H9 (cell line): ENCODE measurements around the gene TNIK. TPM values are rescaled to one million over a fixed set of nuclear protein-coding genes. Genes with fewer than 3 reads are reported as not detected.

Source experiments
- DNase-seq: peaks from one replicate; pipeline ENCODE4 v3.0.0-alpha.2; 2017
- H2AFZ ChIP-seq: one replicate; pipeline ENCODE4 v1.6.1; 2013; ENCODE audit warnings: mild to moderate bottlenecking, low read length, control low read depth, moderate library complexity
- H2AK5ac ChIP-seq: 2 replicates; pipeline ENCODE4 v1.6.1; 2013; ENCODE audit warnings: low read length, control low read depth, mixed read lengths; ENCODE audit not compliant: insufficient read length
- H2BK120ac ChIP-seq: one replicate; pipeline ENCODE4 v1.6.1; 2013; ENCODE audit warnings: low read depth, mild to moderate bottlenecking, low read length, control low read depth, inconsistent platforms; ENCODE audit not compliant: poor library complexity, severe bottlenecking
- H2BK12ac ChIP-seq: 2 replicates; pipeline ENCODE4 v1.6.1; 2013; ENCODE audit warnings: low read length, control low read depth, mixed read lengths, low read depth; ENCODE audit not compliant: insufficient read length
- H2BK15ac ChIP-seq: 2 replicates; pipeline ENCODE4 v1.6.1; 2013; ENCODE audit warnings: low read depth, low read length, control low read depth
- H2BK20ac ChIP-seq: one replicate; pipeline ENCODE4 v1.6.1; 2013; ENCODE audit warnings: low read depth, mild to moderate bottlenecking, low read length, control low read depth, inconsistent platforms; ENCODE audit not compliant: poor library complexity, severe bottlenecking
- H2BK5ac ChIP-seq: 2 replicates; pipeline ENCODE4 v1.6.1; 2013; ENCODE audit warnings: low read length, control low read depth, mixed read lengths; ENCODE audit not compliant: insufficient read length
- H3K14ac ChIP-seq: 2 replicates; pipeline ENCODE4 v1.6.1; 2013; ENCODE audit warnings: low read length, control low read depth; ENCODE audit not compliant: insufficient read depth
- H3K18ac ChIP-seq: 2 replicates; pipeline ENCODE4 v1.6.1; 2013; ENCODE audit warnings: low read depth, mild to moderate bottlenecking, mixed read lengths, low read length, control low read depth; ENCODE audit not compliant: insufficient read length
- H3K23ac ChIP-seq: 2 replicates; pipeline ENCODE4 v1.6.1; 2013; ENCODE audit warnings: low read length, control low read depth, mixed read lengths, low read depth; ENCODE audit not compliant: insufficient read length
- H3K23me2 ChIP-seq: 2 replicates; pipeline ENCODE4 v1.6.1; 2013; ENCODE audit warnings: low read depth, mild to moderate bottlenecking, mixed read lengths, low read length, control low read depth; ENCODE audit not compliant: insufficient read length, poor library complexity, severe bottlenecking
- H3K27ac ChIP-seq: 2 replicates; pipeline ENCODE4 v1.5.1; 2013; ENCODE audit warnings: low read length, control low read depth, mixed read lengths, low read depth; ENCODE audit not compliant: insufficient read length
- H3K27me3 ChIP-seq: 2 replicates; pipeline ENCODE4 v1.6.1; 2013; ENCODE audit warnings: low read length, control low read depth, inconsistent platforms; ENCODE audit not compliant: insufficient read depth
- H3K4ac ChIP-seq: 2 replicates; pipeline ENCODE4 v1.6.1; 2013; ENCODE audit warnings: low read depth, mild to moderate bottlenecking, control low read depth, inconsistent platforms, low read length, moderate library complexity
- H3K4me1 ChIP-seq: 2 replicates; pipeline ENCODE4 v1.6.1; 2013; ENCODE audit warnings: low read length, control low read depth, inconsistent platforms; ENCODE audit not compliant: insufficient read depth
- H3K4me2 ChIP-seq: 2 replicates; pipeline ENCODE4 v1.6.1; 2013; ENCODE audit warnings: low read length, control low read depth, mixed read lengths; ENCODE audit not compliant: insufficient read length, insufficient read depth
- H3K56ac ChIP-seq: 2 replicates; pipeline ENCODE4 v1.6.1; 2013; ENCODE audit warnings: low read depth, mild to moderate bottlenecking, mixed read lengths, low read length, control low read depth; ENCODE audit not compliant: insufficient read length
- H3K79me1 ChIP-seq: 2 replicates; pipeline ENCODE4 v1.6.1; 2013; ENCODE audit warnings: low read depth, mild to moderate bottlenecking, moderate library complexity, low read length, control low read depth, inconsistent platforms; ENCODE audit not compliant: insufficient read depth, poor library complexity, severe bottlenecking
- H3K79me2 ChIP-seq: 2 replicates; pipeline ENCODE4 v1.6.1; 2013; ENCODE audit warnings: low read length, control low read depth, inconsistent platforms; ENCODE audit not compliant: insufficient read depth
- H3K9ac ChIP-seq: 2 replicates; pipeline ENCODE4 v1.6.1; 2013; ENCODE audit warnings: low read length, control low read depth, mixed read lengths; ENCODE audit not compliant: insufficient read length; ENCODE audit errors: extremely low read depth
- H3K9me3 ChIP-seq: one replicate; pipeline ENCODE4 v1.6.1; 2013; ENCODE audit warnings: low read depth, low read length, inconsistent platforms; ENCODE audit not compliant: control insufficient read depth
- H3T11ph ChIP-seq: one replicate; pipeline ENCODE4 v1.6.1; 2013; ENCODE audit warnings: mild to moderate bottlenecking, low read length, control low read depth, inconsistent platforms
- H4K20me1 ChIP-seq: one replicate; pipeline ENCODE4 v1.6.1; 2013; ENCODE audit not compliant: control insufficient read depth, insufficient read length, insufficient read depth
- H4K5ac ChIP-seq: 2 replicates; pipeline ENCODE4 v1.6.1; 2013; ENCODE audit warnings: low read depth, mild to moderate bottlenecking, mixed read lengths, low read length, control low read depth; ENCODE audit not compliant: insufficient read length
- H4K8ac ChIP-seq: replicated peaks from 2 replicates; pipeline ENCODE4 v1.6.1; 2013; ENCODE audit warnings: low read length, control low read depth, mixed read lengths, low read depth; ENCODE audit not compliant: insufficient read length
- H4K91ac ChIP-seq: 2 replicates; pipeline ENCODE4 v1.6.1; 2013; ENCODE audit warnings: low read depth, mild to moderate bottlenecking, moderate library complexity, mixed read lengths, low read length, control low read depth; ENCODE audit not compliant: insufficient read length
- H3K27ac Mint-ChIP-seq, 3 experiments: 2 replicates in 2 of 3; 3 replicates in 1 of 3; pipeline ENCODE4 v1.8.0; 2020 to 2021; ENCODE audit warnings: mixed read lengths in 3 of 3, mild to moderate bottlenecking in 1 of 3, moderate library complexity in 1 of 3
- H3K27me3 Mint-ChIP-seq: 2 replicates; pipeline ENCODE4 v1.8.0; 2021; ENCODE audit warnings: low read depth, mild to moderate bottlenecking, moderate library complexity, mixed read lengths
- H3K36me3 Mint-ChIP-seq, 3 experiments: 2 replicates in 2 of 3; 3 replicates in 1 of 3; pipeline ENCODE4 v1.8.0; 2020 to 2021; ENCODE audit warnings: low read depth in 3 of 3, mixed read lengths in 3 of 3; ENCODE audit not compliant: insufficient read depth in 1 of 3
- H3K4me1 Mint-ChIP-seq, 2 experiments: 2 replicates each; pipeline ENCODE4 v1.8.0; 2020; ENCODE audit warnings: mixed read lengths in 2 of 2
- H3K4me3 Mint-ChIP-seq, 2 experiments: 2 replicates in 1 of 2; 3 replicates in 1 of 2; pipeline ENCODE4 v1.8.0; 2020 to 2021; ENCODE audit warnings: mild to moderate bottlenecking in 2 of 2, mixed read lengths in 2 of 2, moderate library complexity in 1 of 2
- H3K9me3 Mint-ChIP-seq, 2 experiments: 2 replicates in 1 of 2; 3 replicates in 1 of 2; pipeline ENCODE4 v1.8.0; 2020; ENCODE audit warnings: mild to moderate bottlenecking in 2 of 2, mixed read lengths in 2 of 2, moderate library complexity in 1 of 2
- WGBS: extraction: QIAGEN DNeasy Blood & Tissue Kit; methylation state at CpG from one replicate; pipeline ENCODE4 v1.1.7; 2013; ENCODE audit warnings: missing lambda C conversion rate, low lambda C conversion rate, mixed read lengths; ENCODE audit not compliant: insufficient read length; ENCODE audit errors: extremely low coverage; 5-methylcytosine and 5-hydroxymethylcytosine counted together
- total RNA-seq: library from RNA; stranded (reverse); gene quantifications from 2 replicates; pipeline ENCODE4 v1.2.1, GENCODE V29; 2021
- TF ChIP-seq, protein P1 (sequence below): fragments of 200-600 bp; sonication (generic); conservative IDR thresholded peaks from 3 replicates; pipeline ENCODE4 v1.8.0; 2021; ENCODE audit warnings: antibody characterized with exemption, mild to moderate bottlenecking

The TNIK gene
- total RNA-seq, 1 experiment from 2014 or later = 15.9 TPM

DNA sequence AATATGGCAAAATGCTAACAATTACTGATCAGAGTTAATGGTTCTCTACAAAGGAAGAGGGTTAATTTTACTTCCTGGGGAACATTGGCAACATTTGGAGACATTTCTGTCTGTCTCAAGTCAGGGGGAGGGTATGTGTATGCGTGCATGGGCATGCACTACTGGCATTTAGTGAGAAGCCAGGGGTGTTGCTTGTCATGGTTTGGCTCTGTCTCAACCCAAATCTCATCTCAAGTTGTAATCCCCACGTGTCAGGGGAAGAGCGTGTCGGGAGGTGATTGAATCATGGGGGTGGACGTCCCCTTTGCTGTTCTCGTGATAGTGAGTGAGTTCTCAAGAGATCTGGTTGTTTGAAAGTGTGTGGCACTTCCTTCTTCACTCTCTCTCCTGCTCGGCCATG, 28.3 kb upstream of the TNIK start:
- no CpG with 5 or more reads among the region's 7 CpGs for WGBS
- H2BK5ac ChIP-seq = no peak overlapping the region
- no peaks in the 10 kb centered on the region for H3K27me3 Mint-ChIP-seq

More for the DNA sequence above, 28.3 kb upstream of the TNIK start:
- Histone ChIP-seq H3K27ac (no peak overlapping the region), H3K4ac (no peak overlapping the region), H3K9ac (no peak overlapping the region), H3K23me2 (no peaks in the 10 kb centered on the region), H3K9me3 (no peaks in the 10 kb centered on the region), H2BK20ac (no peak overlapping the region), H3K27me3 (no peaks in the 10 kb centered on the region), H3K79me2 (no peaks in the 10 kb centered on the region), H3K79me1 (no peaks in the 10 kb centered on the region), H4K5ac (no peak overlapping the region), H2BK15ac (no peak overlapping the region), H2AFZ (no peak overlapping the region), H2AK5ac (no peak overlapping the region), H3K23ac (no peak overlapping the region), H3K4me2 (no peak overlapping the region), H4K91ac (no peak overlapping the region), H3K4me1 (no peaks in the 10 kb centered on the region), H3K18ac (no peak overlapping the region), H4K8ac (no peak overlapping the region), H3T11ph (no peak overlapping the region), H4K20me1 (no peaks in the 10 kb centered on the region), H3K14ac (no peak overlapping the region), H2BK12ac (no peak overlapping the region), H3K56ac (no peak overlapping the region), H2BK120ac (no peak overlapping the region)
- Mint-ChIP-seq H3K9me3 (no peaks in the 10 kb centered on the region), H3K36me3 (no peaks in the 10 kb centered on the region), H3K27ac (no peak overlapping the region), H3K4me1 (no peaks in the 10 kb centered on the region), H3K4me3 (no peak overlapping the region)
- no peak for DNase-seq
- TF ChIP-seq, protein P1, sequence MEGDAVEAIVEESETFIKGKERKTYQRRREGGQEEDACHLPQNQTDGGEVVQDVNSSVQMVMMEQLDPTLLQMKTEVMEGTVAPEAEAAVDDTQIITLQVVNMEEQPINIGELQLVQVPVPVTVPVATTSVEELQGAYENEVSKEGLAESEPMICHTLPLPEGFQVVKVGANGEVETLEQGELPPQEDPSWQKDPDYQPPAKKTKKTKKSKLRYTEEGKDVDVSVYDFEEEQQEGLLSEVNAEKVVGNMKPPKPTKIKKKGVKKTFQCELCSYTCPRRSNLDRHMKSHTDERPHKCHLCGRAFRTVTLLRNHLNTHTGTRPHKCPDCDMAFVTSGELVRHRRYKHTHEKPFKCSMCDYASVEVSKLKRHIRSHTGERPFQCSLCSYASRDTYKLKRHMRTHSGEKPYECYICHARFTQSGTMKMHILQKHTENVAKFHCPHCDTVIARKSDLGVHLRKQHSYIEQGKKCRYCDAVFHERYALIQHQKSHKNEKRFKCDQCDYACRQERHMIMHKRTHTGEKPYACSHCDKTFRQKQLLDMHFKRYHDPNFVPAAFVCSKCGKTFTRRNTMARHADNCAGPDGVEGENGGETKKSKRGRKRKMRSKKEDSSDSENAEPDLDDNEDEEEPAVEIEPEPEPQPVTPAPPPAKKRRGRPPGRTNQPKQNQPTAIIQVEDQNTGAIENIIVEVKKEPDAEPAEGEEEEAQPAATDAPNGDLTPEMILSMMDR = no peak
